Tibial nerve (tissue), 4 donors: ENCODE results near the gene OTUD6A. TPM values are rescaled to one million over a fixed set of nuclear protein-coding genes. Genes with fewer than 3 reads are reported as not detected.
A peak's percentile ranks its signal among the peaks of the same experiment; 100 is the strongest.

Experiments
- DNase-seq, 2 donors: peaks; one replicate each; pipeline ENCODE4 v3.0.0-alpha.2; 2019; ENCODE audit warnings: low spot score in 2 of 2
- H3K27ac ChIP-seq, 4 donors: fragments of 200-600 bp; sonication (generic) in 3 of 4; one replicate each; pipeline ENCODE4 v1.5.1; 2017 to 2019; ENCODE audit warnings: mild to moderate bottlenecking in 1 of 4
- H3K27me3 ChIP-seq, 2 donors: fragments of 200-600 bp; sonication (generic) in 1 of 2; one replicate each; pipeline versions ENCODE4 v1.5.1 to v1.6.0; 2017 to 2019
- H3K36me3 ChIP-seq, 3 donors: fragments of 200-600 bp; sonication (generic); one replicate each; pipeline ENCODE4 v1.5.1; 2018 to 2019
- H3K4me1 ChIP-seq, 4 donors: fragments of 200-600 bp; sonication (generic) in 3 of 4; one replicate each; pipeline ENCODE4 v1.5.1; 2017 to 2019
- H3K4me3 ChIP-seq, 4 donors: fragments of 200-600 bp; sonication (generic) in 3 of 4; one replicate each; pipeline ENCODE4 v1.5.1; 2017 to 2019; ENCODE audit warnings: mild to moderate bottlenecking in 1 of 4, moderate library complexity in 1 of 4
- H3K9me3 ChIP-seq, 4 donors: fragments of 200-600 bp; sonication (generic) in 3 of 4; one replicate each; pipeline ENCODE4 v1.5.1; 2017 to 2019
- CTCF ChIP-seq, 5 experiments: fragments of 200-600 bp in 3 of 5; fragments of 450-650 bp in 2 of 5; sonication (generic) in 3 of 5; IDR thresholded peaks; one replicate each; pipeline ENCODE4 v1.5.1; 2016 to 2019; ENCODE audit warnings: antibody characterized with exemption in 5 of 5, mild to moderate bottlenecking in 3 of 5, moderate library complexity in 2 of 5
- EP300 ChIP-seq, 2 donors: sonication (generic); formaldehyde crosslinking; IDR thresholded peaks; one replicate each; pipeline ENCODE4 v1.6.1; 2017; ENCODE audit warnings: antibody characterized with exemption in 2 of 2, mild to moderate bottlenecking in 1 of 2
- POLR2A ChIP-seq, 2 donors: fragments of 450-650 bp; IDR thresholded peaks; one replicate each; pipeline ENCODE4 v1.6.1; 2017; ENCODE audit warnings: antibody characterized with exemption in 2 of 2, mild to moderate bottlenecking in 2 of 2, moderate library complexity in 2 of 2
- WGBS, 2 donors: methylation state at CpG; one replicate each; pipeline ENCODE4 v1.1.5; 2018; 5-methylcytosine and 5-hydroxymethylcytosine counted together
- total RNA-seq, 4 donors: library from RNA; depleted of rRNA; stranded (reverse); fragments of >200 nt; gene quantifications; one replicate each; pipeline ENCODE4 v1.1.0, GENCODE V29; 2016

Gene OTUD6A
- total RNA-seq, 4 donors from 2014 or later, result not detected

GRCh38 chrX:70025464-70025863 is 36.8 kb upstream of the OTUD6A start:
- Histone ChIP-seq H3K9me3 (no peaks in the 10 kb centered on the region), H3K36me3 (no peaks in the 10 kb centered on the region), H3K27ac (no peak overlapping the region), H3K27me3 (peaks cover 0 to 20% of the 10 kb centered on the region in 2 donors), H3K4me3 (no peak overlapping the region), H3K4me1 (no peaks in the 10 kb centered on the region)
- WGBS, 2 donors, result 14 to 20% methylated on average over 1 of the region's 1 CpG
- no peak for TF ChIP-seq EP300 (IDR thresholded peaks at IDR 0.05)
- no peak for TF ChIP-seq POLR2A (IDR thresholded peaks at IDR 0.05)
- no peak for TF ChIP-seq CTCF (IDR thresholded peaks at IDR 0.05)
- no peak for DNase-seq

- Histone ChIP-seq H3K27me3 (peaks cover under 1 to 20% of the 10 kb centered on the region in 2 donors), H3K9me3 (no peaks in the 10 kb centered on the region), H3K27ac (no peak overlapping the region), H3K36me3 (no peaks in the 10 kb centered on the region), H3K4me3 (no peak overlapping the region), H3K4me1 (no peaks in the 10 kb centered on the region)
- WGBS, 2 donors, result 38 to 47% methylated on average over 1 of the region's 1 CpG
- TF ChIP-seq EP300 (IDR thresholded peaks at IDR 0.05) (no peak), CTCF (IDR thresholded peaks at IDR 0.05) (no peak), POLR2A (IDR thresholded peaks at IDR 0.05) (no peak)
- no peak for DNase-seq
Measured at GRCh38 chrX:70026112-70026850, 36.0 kb upstream of the OTUD6A start.

GRCh38 chrX:70026851-70027200 is 35.4 kb upstream of the OTUD6A start:
- Histone ChIP-seq H3K4me3 (no peak overlapping the region), H3K4me1 (no peaks in the 10 kb centered on the region), H3K36me3 (no peaks in the 10 kb centered on the region), H3K9me3 (no peaks in the 10 kb centered on the region), H3K27me3 (peaks cover 3 to 20% of the 10 kb centered on the region in 2 donors), H3K27ac (no peak overlapping the region)
- 39 to 55% methylated on average over 4 of the region's 4 CpGs for WGBS, 2 donors
- TF ChIP-seq CTCF (IDR thresholded peaks at IDR 0.05), result no peak
- no peak for TF ChIP-seq POLR2A (IDR thresholded peaks at IDR 0.05)
- TF ChIP-seq EP300 (IDR thresholded peaks at IDR 0.05), result no peak
- DNase-seq, result no peak

GRCh38 chrX:70029863-70030262 is 32.4 kb upstream of the OTUD6A start:
- H3K4me3 ChIP-seq, result no peak overlapping the region
- H3K4me1 ChIP-seq, result no peaks in the 10 kb centered on the region
- no peak for TF ChIP-seq POLR2A (IDR thresholded peaks at IDR 0.05)
- TF ChIP-seq CTCF (IDR thresholded peaks at IDR 0.05), result no peak
- TF ChIP-seq EP300 (IDR thresholded peaks at IDR 0.05), result no peak
- no peaks in the 10 kb centered on the region for H3K36me3 ChIP-seq
- no peak for DNase-seq
- no peaks in the 10 kb centered on the region for H3K9me3 ChIP-seq
- H3K27ac ChIP-seq, result no peak overlapping the region
- WGBS, 2 donors, result 50 to 63% methylated on average over 1 to 4 of the region's 4 CpGs
- H3K27me3 ChIP-seq, result peaks cover 3 to 20% of the 10 kb centered on the region in 2 donors

GRCh38 chrX:70030301-70030767 is 31.9 kb upstream of the OTUD6A start:
- Histone ChIP-seq H3K4me3 (no peak overlapping the region), H3K9me3 (no peaks in the 10 kb centered on the region), H3K36me3 (no peaks in the 10 kb centered on the region), H3K4me1 (no peaks in the 10 kb centered on the region), H3K27me3 (peaks cover 3 to 20% of the 10 kb centered on the region in 2 donors), H3K27ac (no peak overlapping the region)
- WGBS, 2 donors, result 10 to 15% methylated on average over 4 of the region's 4 CpGs
- TF ChIP-seq POLR2A (IDR thresholded peaks at IDR 0.05), result no peak
- peak; percentile 43 to 67 (median 56) for TF ChIP-seq CTCF (IDR thresholded peaks at IDR 0.05)
- no peak for TF ChIP-seq EP300 (IDR thresholded peaks at IDR 0.05)
- no peak for DNase-seq
